NCI-H1048 (cell line): Measurements from ENCODE around the gene E2F3.

Source experiments
- DNase-seq: peaks from one replicate; lab custom pipeline; 2025; lab: John Stamatoyannopoulos, UW

Gene E2F3

DNA sequence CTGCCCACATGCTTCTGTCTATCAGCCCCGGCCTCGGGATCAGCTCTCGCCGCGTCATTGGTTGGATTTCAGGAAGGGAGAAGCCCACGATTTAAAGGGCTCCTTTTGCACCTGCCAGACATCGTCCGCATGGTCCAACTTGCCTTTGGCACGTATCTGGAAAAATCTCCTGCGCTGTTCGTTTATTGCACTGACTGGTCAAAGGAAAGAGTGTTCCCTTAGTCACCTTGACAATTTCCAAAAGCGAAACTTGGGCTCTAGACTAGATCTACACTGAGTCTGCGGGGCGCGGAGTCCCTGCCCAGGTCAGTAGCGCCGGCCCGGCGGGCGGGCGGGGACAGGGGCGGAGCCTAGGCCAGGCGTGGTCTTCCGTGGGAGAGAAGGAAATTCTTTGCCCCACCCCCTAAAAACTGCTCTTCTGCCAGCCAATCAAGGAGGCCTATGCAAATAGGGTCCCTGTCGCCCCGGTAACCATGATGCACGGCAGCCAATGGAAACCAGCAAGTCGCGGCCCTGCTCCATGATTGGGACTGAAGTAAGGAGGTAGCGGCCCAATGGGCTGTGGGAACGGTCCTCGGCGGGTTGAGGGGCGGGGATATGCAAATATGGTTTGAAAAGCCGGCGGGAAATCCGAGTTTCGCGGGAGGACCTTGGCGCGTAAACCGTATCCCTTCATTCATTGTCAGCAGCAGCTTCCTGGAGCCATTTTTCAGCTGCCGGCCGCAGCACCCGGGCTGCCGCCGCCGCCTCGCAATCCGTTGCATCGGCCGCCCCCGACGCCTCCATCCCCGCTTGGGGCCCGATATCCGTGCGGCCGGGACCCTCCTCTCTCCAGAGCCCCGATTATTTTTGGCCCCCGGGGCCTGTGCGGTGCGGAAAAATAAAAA, at the start of gene E2F3:
Gene E2F3 (plus strand): TSS at position 675 of the 887 bp plus-strand sequence. CDS start 354 bp downstream, outside the sequence.
- peak; percentile 98 for DNase-seq

DNA sequence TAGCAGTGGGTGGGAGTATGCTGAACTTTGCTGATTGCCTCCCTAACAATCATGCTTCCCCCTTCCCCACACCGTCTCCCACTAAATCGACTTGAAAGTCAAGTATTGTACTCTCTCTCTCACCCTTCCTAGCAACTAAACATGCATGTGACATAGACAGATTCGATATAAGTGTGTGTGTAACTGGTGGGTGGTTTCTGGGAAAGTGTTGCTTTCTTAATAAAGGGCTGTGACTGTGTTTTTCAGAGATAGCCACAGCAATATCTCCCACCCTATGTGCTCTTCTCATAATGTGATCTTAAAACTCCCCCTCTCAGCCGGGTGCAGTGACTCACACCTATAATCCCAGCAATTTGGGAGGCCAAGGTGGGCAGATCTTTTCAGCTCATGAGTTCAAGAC, 49.3 kb upstream of the E2F3 start:
- no peak for DNase-seq

DNA sequence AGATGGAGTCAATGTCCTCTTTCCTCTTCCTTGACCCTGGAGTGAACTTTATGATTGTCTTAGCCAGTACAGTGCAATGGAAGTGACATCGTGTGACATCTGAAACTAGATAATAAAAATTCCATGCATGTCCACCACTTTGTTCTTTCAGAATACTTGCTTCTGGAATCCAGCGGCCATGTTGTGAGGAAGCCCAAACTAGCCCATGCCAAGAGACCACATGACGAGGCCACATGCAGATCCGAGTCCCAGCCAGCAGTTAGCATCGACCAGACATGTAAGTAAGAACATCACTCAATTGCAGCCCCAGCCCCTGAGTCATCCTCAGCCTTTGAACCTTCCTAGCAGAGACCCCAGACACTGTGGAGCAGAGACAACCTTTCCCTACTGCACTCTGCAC, 48.5 kb upstream of the E2F3 start:
- DNase-seq, result no peak

DNA sequence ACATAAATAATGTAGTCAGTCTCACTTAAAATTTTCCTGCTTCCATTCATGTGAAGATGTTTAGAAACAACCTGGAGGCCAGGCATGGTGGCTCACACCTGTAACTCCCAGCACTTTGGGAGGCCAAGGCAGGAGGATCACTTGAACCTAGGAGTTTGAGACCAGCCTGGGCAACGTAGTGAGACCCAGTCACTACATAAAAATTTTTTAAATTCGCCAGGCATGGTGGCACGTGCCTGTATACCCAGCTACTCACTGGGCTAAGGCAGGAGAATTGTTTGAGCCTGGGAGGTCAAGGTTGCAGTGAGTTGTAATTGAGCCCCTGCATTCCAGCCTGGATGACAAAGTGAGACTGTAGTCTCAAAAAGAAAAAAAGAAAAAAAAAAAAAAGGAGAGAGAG, 47.3 kb upstream of the E2F3 start:
- DNase-seq, result no peak

DNA sequence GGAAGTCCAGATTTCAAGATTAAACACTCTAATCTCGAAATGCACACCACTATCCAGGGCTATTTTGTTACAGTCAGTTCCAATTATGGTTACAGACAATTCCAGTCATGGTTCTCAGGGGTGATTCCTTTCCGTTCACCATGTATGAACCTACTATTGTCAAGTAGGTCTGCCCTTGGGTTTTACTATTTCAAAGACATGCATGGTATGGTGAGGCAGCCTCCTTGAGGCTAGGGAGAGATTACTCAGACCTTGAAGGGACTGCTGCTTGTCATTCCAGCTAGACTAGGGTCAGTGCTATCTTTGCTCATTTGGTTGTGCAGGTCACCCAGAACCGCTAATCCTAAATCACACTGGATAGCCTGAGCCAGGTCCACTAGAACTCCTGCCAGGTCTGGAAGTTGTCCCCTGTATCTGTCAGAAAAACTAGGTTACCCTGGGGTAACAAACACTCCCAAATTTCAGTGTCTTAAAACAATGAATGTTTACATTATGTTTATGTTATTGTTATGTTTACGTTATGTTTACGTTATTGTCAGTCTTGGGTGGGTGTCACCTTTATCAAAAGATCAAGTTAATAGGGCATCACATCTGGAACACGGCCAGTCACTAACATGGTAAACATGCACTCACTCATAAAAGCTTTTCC, 41.1 kb upstream of the E2F3 start:
- DNase-seq, result no peak

DNA sequence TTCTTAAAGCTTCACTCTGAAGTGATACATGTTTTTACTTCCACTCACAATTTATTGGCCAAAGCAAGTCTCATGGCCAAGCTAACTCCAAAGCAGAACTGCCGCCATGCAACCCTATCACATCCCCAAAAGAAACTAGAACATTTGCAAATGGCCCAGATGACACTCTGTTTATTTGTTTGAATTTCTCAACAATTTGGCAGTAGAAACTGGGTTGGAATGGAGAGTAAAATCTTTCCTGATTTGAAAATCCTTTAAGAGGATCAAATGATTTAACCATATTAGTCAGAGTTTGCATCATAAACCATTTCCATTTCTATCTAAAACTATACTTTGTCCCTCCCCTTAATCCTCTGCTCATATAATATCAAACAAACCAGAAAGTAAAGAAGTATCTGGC, 39.1 kb upstream of the E2F3 start:
- DNase-seq, result no peak

DNA sequence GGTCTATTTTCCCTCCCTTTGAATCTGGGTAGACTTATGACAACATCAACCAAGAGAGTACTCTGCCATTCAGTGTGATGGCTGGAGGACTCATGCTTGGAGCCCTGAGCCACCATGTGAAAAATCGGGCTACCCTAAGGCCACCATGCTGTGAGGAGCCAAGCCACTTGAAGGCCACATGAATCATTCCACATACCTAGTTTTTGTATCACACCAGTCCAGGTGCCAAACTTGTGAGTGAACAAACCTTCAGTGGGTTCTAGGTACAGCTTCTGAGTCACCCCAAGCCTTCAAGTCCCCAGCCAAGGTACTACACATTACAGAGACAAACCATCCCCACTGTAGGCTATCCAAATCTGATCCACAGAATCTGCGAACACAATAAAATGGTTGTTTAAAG, 37.4 kb upstream of the E2F3 start:
- DNase-seq, result no peak

DNA sequence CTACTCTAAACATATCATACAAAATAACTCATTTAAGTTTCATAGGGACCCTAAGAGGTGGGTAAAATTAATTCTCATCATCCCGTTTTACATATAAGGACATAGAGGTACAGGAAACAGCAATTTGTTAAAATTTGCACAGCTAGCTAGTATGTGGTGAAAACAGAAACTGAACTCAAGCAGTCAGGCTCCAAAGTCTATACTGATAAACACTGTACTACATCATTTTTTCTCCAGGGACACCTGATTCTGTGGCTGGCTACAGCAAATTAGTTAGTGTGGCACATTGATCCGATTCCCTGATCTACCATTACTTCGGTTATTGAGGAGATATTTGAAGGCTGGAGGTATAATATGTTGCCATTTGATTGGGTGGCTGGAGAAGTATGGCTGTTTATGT, 36.2 kb upstream of the E2F3 start:
- no peak for DNase-seq

DNA sequence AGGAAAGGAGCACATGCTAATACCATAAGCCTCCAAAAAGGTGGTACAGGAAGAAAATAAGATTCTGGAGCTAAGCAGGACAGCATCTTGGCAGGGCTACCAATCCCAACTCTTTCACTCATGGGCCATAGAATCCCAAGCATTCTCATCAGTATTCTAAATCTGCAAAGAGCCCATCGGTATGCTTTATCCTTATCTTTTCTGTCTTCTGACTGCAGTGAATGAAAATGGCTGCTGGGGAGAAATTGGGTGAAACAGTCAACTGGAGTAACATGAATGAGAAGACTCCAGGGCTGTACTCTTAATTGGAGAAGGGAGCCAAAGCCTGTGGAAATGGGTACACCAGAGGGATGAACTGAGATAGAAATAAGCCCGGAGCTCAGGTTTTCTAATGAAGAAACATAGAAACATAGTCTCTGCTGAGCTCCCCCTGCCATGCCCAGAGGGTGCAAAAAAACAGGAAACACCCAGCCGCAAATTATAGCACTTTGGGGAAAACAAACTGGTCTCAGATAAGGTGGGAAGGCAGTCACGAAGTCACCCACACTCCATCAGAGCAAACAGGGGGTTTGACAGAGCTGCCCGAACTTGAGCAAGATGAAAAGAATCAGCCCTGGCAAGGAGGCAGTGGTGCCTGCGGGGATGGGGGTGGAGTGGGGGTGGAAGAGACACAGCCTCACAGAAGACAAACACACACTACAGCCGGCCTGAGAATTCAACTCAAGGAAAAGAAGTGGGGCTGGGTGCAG, 35.4 kb upstream of the E2F3 start:
- DNase-seq, result no peak

DNA sequence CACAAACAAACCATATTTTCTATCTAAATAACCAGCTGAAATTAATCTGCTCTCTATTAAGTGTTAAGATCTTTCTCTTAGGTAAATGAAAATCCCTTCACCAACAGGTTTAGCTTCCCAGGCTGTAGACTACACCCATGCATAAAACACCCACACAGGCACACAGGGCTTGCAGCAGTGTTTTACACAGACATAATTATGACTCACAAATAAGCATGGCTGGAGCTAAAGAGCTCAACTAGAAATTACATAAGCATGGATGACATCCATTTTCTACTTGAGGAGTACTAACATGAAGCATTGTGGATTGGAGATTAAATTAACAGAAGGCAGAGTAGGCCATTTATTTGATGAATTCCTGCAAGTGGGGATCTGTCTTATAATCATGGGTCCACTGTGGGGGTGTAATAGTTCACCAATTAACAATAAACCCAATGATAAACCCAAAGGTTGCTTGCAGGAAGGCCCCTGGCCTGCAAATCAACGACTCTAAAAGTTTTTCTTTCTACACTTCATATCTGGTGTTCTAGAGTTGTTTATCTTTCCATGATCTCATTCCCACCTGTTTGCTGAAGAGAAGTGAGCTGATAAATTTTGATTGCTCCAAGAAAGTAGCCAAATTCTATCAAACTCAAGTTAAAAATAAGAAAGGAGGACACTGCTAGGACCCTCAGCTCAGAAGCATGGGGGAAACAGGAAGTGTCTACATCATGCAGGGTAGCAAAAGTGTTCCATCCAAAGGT, 33.8 kb upstream of the E2F3 start:
- DNase-seq, result no peak

DNA sequence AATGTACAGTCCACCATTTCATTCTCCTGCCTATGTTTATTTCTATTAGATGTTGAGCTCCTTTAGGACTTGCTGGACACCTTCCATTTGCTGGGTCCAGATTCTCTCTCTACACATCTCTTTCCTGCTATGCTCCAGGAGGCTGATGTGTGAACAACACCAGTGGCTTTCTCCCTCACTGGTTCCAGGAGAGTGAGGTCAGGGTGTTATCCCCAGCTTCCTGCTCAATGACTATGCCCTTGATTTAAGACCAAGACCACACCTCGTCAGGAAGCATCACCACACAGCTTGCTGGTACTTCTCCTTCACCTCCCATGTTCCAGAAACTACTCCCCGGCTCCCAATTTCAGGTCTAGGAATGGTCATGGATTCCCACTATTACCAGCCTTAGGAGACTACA, 31.3 kb upstream of the E2F3 start:
- no peak for DNase-seq

DNA sequence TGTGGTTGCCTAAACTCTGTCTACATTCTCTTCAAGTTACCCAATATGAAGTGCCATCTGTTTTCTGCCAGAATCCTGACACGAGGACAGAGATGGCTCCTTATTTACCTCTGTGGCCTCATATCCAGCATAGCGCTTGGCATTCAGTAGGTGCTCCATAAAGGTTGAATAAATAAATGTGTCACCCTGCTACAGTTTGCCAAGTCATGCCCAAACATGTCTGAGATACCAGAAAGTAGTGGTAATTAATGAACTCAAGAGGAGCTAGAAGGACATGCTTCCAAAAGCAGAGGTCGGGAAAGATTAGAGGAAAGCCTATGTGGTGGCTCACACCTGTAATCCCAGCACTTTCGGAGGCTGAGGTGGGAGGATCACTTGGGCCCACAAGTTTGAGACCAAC, 30.9 kb upstream of the E2F3 start:
- DNase-seq, result no peak

DNA sequence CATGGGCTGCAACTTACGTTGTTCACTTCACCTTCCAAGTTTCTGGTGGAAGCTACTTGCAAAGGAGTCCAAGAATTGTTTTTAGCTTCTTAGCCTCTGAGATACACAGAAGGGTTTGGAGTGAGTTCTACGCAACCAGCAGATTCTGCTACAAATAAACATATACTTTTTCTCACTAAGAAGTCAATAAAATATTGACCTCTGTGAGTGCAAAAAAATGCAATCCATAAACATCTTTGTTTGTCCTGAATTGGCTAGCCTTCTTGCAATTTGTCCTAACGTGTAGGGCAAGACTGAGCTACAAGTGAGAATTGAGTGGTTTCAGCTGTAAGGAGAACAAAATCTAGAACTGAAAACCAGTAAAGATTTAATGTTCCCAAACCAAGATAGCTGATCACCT, 26.2 kb upstream of the E2F3 start:
- DNase-seq, result no peak

DNA sequence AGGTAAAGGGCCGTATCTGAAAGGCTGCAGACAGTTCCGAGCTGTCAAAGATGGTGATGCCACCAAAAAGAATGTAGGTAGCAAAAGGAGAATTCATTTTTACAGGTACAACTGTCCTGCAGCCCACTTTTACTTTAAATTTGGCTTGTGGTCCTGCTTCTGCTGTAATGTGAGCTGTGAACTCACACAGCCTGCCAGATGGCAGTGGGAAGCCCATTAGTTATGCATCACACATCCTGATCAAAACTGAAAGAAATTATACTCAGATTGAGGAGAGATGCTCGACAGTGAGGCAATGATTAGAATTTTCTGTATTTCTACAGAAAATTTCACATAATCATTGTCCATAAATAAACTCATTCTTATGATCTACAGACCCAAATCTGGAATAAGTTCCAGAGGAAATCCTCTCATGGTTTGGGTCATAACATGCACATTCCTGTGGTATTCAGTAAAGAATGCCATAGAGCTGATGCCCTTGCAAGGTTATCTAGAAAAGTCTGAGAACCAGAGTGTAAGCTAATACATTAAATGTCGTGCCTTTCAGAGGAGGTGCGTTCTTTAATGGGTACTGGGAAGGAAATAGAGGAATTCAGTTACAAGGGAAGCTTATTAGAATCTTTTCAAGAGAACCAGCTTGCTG, 23.9 kb upstream of the E2F3 start:
- no peak for DNase-seq

DNA sequence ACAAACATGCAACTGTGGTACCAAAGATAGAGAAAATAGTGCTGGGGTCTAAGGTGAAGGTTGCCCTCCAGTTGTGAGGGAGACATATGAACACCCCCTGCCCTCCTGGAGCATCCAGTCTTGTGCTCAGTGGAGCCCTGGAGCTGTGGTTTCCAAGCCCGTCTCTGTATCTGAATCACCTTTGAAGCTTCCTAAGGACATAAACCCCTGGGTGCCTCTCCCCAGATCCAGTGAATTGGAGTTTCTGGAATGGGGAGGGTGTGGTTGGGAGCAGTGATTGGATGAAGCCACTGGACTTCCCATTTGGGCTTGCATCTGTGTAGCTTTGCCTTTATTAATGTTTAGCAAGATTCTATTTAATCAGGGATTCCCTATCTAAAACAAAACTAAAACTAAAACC, 22.4 kb upstream of the E2F3 start:
- no peak for DNase-seq

DNA sequence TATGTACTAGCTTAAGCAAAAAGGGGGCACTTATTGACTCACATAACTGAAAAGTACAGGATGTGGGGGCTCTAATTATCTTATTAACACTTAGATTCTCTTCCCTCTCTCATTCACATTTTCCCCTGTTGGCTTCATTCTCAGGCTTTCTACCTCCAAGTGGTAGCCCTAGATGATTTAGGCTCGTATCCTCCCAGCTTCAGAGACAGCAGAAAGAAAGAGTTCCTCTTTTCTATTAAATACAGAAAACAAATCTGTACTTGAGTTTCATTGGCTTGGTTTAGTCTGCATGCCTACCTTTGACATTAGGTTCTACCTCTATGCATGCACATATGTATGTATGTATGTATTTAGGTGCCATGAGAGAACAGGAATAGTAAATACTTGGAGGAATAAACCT, 15.5 kb upstream of the E2F3 start:
- no peak for DNase-seq

DNA sequence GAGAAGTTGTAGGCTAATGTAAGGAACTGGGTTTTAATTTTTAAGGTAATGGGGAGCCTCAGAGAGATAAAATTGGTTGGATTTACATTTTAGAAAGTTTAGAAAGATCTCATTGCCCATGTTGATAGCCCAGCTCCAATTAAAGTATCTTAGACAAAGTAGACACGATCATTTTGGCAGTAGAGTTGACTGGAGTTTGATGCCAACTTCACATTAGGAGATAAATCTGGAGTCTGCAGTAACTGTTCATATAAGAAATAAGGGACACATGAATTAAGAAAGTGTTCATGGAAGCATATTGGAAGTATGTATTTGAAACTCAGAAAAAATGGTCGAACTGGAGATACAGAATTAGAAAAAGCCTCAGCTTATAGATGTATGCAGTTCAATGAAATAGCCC, 12.6 kb upstream of the E2F3 start:
- no peak for DNase-seq

DNA sequence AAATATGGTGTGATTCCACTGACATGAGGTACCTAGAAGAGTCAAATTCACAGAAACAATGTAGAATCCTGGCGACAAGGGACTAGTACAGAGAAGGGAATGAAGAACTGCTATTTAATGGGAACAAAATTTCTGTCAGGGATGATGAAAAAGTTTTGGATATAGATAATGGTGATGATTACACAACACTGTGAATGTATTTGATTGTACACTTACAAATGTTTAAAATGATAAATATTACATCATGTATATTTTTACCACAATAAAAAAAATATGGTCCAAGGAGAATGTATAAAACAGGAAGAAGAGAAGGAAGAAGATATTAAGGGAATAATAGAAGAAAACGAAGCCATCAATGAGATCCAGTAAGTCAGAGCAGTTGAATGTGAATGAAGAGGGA, 8.4 kb upstream of the E2F3 start:
- no peak for DNase-seq

DNA sequence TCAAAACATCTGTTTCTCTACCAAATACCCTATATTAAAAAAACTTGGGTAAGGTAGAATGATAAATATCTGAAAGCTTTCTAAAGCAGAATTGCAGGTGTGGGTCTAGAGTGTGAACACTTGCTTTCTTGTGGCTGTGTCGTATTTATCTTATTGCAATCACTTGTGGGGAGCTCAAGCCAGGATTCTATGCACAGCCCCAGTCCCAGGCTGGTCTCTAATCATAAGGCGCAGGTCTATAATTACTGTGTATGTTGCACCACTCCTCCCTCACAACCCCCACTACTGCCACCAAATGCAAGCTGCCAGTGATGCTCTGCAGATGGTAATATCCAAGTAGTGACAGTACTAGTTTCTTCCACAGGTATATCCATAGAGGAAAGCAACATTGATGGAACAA, 2.2 kb upstream of the E2F3 start:
- DNase-seq, result no peak

DNA sequence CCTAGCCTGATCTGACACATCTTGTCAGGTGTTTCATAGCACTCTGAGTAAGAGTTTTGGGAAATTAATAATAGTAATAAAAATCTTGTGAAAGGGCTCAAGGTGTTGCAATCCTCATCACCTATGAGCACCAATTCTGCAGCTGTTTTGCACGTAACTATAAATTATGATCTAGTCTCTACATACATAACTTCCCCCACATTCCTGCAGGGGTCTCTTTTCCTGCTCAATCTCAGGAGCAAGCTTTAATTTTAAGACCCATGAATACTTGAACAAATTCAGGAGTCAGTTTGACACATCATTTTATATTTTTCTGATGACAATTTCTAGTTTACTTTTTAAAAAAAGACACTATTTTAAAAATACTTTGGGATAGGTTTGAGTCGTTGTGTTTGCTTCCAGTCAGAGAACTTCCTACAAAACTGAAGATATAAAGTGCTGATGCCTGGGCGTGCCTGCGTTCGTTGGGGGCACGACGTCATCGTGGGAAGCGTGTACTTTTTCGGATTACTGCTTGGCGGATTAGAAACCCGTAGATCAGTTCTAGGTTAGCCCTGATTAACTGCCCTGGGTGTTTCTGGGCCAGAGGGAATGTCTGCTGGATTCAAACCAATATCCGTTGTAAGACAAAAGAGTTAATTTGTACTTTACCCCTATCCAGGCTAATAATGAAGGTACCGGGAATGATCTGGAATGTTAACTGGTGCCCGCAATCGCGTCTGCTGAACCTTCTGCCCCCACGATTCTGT, 1.0 kb upstream of the E2F3 start:
- DNase-seq, result no peak

DNA sequence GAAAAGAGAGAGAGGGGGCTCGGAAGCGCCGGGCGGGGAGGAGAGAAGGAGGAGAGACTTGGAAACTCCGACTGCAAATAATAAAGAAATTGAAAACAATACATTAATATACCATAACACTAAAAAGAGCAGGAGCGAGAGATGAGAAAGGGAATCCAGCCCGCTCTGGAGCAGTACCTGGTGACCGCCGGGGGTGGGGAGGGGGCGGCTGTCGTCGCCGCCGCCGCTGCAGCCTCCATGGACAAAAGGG, 338 bp downstream of the E2F3 start:
- DNase-seq, result no peak
